Embryonic facial prominence (tissue), 1 donor: ENCODE results near the gene PRDM16.

Source experiments
- DNase-seq: peaks from one replicate; pipeline ENCODE4 v3.0.0-alpha.2; 2016; ENCODE audit errors: extremely low spot score

Gene PRDM16

DNA sequence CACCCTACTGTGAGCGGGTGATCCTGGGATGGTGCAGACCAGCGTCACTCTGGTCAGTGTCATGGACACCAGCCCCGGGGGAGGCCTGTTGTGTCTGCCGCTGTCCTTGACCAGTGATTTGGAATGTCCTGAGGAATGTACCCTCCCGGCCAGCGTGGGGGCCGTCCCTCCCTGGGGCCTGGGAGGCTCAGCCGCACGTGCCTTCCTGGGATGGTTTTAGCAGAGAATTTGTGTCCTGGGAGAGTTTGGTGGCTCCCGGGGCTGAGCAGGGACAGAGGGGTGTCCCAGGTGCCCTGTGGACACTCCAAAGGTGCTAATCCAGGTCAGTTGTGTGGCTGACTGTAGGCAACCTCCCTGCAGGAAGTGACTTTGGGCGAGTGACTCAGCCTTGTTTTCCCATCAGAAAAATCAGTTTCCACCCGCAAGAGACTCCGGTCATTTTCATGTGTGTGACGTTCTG, 391.7 kb downstream of the PRDM16 start:
- no peak for DNase-seq

DNA sequence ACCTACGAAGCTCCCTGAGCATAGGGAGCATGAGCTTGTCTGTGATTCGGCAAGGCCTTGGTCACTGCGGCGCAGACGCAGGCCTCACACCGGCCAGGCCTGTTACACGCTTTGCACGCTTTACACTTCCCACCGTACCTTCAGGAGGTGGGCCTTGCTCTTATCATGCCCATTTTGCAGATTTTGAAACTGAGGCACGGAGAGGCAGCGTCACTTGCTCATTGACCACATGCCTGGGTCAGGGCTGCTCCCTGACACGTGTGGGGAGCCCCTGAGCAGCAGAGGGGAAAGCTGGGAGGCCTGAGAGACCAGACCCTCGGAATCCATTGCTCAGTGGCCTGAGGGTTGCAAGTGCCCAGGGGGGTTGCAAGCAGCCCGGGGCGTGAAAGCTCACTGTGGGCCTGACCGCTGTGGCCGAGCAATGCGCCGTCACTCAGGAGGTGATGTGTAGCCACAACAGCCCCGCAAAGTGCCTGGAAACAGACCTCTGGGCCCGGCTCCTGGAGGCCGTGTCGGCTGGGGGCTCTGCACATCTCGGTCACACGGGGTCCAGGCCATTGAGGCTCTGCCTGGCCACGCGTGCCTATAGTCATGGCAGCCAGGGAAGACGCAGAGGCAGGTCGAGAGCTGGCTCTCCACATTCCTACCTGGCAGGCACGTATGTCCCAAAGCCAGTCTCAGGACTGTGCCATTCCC, 392.4 kb downstream of the PRDM16 start:
- no peak for DNase-seq

DNA sequence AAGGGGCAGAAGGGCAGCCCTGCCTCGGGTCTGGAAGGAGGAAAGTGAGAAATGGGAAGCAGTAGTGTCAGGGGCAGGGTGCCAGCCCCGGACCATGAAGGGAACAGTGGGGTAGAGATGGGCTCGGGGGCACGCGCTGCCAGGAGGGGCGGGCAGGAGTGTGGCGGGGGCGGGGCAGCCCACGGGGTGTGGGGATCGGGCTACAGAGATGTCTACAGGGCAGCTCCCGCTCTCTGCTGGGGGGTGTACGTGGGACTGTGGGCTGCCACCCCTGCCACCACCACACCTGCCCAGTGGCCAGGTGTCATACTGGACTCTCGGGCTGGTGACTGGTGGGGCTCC, 392.9 kb downstream of the PRDM16 start:
- no peak for DNase-seq

DNA sequence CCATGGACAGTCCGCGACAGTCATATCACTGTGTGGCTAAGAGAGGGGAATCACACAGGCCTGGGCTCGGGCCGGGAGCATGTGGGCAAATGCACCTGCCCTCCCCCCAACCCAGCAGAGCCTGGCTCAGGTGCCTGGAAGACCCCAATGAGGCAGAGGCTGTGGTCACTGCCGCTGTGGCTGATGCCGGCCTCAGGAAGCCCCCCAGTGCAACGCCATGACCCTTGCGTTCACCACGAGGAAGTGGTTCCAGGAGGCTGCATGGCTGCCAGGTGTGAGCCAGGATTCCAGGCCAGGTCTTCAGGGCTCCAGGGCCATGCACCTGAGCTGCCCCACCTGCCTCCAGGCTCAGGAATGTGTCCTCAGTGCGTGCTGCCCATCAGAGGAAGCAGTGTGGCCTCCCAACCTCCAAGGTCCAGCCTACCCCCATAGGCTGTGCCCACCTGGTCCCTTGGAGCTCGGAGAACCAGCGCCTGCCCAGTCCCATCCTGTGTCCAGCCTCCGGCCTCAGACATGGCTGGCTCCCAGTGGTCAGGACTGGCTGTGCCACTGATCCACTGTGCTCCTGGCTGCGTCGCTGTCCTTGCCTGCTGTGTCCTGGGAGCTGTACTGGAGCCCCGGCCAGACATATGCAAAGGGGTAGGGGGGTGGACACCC, 393.5 kb downstream of the PRDM16 start:
- no peak for DNase-seq

DNA sequence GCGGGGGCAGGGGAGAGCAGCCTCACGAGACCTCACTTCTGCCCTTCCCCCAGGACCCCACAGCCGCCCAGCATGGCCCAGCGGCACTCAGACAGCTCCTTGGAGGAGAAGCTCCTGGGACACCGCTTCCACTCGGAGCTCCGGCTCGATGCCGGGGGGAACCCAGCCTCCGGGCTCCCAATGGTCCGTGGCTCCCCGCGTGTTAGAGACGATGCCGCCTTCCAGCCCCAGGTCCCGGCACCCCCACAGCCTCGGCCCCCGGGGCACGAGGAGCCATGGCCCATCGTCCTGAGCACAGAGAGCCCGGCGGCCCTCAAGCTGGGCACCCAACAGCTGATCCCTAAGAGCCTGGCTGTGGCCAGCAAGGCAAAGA, 394.0 kb downstream of the PRDM16 start:
- no peak for DNase-seq

DNA sequence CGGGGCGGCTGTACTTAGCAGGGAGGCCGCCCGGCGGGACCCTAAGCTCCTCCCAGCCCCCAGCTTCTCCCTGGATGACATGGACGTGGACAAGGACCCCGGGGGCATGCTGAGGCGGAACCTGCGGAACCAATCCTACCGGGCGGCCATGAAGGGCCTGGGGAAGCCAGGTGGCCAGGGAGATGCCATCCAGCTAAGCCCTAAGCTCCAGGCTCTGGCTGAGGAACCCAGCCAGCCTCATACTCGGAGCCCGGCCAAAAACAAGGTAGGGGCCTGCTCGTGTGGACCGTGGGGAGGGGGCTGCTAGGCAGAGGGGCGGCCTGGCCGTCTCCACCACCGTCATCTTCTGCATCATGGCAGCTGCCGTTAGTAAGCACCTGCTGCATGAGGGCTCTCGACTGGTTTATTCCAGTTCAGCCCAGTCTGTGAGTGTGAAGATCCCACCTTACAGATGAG, 394.4 kb downstream of the PRDM16 start:
- DNase-seq = no peak

DNA sequence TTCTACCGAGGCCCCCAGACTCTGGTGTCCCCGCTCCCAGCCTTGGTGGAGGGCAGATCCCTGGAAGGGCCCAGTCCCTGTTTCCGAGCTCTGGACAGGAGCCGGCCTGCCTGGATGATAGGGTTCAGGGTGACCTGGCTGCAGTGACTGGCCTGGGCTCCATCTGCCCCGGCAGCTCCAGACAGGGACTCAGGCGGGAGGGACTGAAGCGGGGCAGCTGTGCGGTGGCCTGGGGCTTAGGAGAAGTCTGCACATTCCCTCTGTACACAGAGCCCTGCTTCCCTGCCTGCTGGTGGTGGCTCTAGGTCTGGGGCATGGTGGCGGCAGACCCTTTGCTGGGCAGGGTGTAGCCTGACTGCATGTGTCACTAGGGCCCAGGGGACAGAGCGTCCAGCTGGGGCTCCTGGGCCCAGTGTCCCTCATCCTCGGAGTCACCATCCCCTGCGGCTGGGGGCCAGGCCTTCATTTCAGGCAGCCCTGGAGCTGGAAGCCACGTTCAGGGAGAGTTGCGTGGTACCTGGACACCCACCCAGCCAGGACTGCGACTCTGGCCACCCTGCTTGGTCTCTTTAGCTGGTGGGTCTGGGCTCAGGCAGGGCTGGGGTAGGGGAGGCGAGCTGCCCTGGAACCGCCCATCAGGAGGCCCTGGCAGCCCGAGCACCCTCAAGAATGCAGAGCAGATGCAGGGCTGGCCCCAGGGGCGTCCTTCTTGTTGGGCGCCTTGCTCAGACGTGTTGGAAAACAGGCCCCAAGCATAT, 395.1 kb downstream of the PRDM16 start:
- DNase-seq = no peak

DNA sequence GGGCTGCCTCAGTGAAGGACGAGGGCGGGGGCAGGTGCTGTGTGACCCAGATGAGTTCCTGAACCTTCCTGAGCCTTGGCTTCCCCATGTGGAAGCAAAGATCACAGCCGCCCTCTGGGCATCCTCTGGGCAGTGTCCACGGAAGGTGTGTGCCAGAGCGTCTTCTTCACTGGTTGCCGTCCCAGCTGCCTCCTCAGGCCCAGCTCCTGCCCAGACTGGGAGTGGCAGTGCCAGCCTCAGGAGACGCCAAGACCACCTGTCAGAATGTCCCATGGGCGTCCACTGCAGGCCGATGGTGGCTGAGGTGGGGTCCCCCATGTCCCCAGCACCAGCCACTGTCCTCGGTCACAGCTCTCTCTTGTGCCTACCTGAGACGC, 395.6 kb downstream of the PRDM16 start:
- DNase-seq = no peak

DNA sequence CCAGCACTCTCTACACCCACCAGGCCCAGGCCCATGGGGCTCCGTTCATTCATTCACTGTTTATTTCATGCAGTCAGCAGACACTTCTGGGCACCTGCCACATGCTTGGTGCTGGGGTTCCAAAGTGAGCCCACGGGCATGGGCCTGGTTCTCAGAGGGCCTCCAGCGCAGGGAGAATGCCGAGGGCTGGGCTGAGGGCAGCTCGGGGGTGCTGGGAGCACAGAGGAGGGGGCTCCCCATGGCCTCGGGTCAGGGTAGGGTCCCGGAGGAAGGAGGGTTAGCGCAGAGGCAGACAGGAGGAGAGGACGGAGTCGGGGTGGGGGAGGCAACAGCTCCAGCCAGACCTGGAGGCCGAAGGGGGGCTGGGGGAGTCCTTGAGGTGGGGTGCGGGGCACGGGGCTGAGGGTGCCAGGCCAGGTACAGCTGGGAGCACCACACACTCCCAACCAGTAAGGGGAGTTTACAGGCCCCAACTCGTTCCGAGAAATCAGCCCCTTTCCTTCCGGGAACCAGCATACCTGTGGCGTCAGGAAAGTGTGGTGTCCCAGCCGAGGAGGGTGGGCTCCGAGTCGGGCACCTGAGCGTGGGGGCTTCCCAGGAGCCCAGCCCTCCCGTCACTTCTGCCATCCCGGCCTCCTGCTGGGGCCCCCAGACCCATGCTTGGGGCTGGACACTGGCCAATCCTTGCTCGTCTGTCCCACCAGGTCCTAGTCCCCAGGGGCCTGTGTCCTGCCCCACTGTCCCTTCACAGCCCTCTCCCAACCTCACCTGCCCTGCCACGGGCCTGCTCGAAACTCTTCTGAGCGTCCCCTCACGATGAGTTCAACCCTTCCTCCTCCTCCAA, 396.3 kb downstream of the PRDM16 start:
- no peak for DNase-seq

DNA sequence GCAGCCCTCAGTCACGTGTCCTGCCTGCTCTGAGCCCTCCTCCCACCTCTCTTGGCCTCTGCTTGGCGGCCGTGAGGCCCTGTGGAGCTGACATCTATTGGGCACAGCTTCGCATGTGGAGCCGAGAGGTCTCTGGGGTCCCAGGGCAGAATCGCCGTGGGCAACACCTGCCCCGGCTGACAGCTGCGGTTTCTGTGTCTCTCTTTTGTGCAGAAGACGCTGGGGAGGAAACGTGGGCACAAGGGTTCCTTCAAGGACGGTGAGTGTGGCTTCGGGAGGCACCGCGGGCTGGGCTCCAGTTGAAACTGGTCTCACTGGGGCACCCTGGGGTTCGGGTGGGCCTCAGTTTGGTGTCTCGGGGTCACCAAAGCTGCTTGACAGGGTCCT, 396.9 kb downstream of the PRDM16 start:
- DNase-seq = no peak

DNA sequence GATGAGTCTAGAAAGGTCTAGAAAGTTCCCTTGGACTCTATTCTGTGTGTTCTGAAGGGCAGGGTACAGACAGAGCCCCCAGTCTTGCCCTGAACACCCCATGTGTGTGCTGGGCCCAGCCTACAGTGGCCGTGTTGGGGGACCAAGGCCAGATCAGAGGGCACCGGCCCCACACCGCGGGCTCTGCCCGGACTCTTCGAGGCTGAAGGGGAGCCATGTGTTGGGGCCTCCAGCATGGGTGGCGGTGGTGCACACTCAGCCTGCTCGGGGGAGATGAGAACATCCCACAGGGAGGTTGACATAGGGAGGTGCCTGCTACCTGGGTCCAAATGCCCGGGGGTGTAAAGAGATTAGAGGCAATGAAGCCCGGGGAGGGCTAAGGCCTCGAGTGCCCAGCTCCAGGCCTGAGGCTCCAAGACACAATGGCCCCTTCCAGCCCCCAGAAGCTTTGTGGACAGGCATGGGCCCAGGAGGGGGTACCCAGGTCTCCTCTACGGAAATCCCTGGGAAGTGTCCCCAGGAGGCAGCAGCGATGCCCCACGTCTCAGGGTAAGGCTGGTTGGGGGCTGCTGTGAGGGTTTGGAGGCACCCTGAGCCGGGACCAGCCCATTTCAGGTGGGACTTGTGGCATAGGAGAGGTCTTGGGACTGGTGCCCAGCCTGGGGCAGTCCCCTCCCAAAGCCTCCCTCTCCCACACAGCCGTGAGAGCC, 397.5 kb downstream of the PRDM16 start:
- DNase-seq = no peak

DNA sequence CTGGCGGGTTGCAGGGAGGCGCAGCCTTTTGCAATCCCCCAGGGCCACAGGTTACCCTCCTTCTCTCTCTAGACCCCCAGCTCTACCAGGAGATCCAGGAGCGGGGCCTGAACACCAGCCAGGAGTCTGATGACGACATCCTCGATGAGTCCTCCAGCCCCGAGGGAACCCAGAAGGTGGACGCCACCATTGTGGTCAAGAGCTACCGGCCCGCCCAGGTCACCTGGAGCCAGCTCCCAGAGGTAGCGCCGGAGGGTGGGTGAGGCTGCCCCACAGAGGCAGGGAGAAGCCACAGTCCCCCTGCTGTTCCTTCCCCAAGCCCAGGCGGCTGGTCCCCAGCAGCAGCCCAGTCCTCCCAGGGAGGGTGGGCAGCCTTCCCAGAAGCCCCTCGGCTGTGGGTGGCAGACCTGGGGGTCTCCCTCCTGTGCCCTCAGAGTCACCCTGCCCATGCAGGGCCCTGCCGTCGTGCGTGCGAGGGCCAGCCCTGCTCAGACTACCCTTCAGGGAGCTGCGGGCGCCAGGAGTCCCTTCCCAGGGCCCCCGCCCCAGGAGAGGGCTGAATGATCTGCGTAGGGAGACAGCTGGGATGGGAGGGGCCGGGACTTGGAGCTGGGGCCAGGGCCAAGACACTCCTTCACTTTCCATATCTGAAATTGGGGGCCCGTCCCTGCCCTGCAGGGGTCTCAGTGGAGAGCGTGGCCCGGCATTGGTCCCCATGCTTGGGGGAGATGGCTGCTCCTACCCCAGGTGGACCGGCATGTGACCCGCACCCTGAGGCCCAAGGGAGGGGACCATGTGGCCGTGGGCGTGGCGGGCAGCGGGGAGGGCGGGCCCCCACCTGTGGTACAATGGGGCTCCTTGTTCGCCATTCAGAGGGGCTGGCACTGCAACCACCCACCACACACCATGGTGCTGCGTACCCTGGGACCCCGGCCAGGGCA, 398.4 kb downstream of the PRDM16 start:
- DNase-seq = no peak

DNA sequence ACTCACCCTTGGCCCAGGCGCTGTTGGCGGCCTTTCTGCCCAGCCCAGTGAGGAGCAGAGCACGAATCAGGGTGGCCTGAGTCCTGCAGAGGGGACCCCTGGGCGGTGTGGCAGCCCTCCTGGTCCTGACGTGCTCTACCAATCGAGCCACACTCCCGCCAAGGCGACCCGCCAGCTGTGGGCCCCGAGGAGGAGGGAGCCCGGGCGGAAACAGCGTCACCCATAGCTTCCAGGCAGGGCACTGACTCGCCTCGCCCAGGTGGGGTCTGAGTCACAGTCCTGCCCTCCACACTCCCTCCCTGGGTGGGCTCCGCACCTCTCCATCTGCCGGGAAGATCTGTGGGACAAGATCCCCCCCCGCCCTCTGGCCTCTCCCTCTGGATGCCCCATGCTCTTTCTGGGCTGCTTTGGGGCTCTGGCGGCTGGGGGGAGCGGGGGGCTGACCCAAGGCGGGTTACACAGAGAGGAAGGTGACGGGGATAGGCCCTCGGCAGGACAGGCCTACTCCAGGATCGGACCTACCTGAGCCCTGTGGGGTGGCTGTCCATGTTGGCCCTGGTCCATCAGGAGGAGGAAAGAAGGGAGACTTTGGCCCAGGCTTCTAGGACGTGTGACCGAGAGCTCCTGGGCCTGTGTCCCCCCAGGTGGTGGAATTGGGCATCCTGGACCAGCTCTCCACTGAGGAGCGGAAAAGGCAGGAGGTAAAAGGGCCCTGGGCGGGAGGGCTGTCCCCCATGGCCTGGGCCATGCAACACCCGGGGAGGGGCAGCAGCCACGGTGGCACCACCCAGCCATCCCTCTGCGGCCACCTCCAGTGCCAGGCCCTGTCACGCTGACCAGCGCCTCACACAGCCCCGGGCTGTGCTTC, 399.5 kb downstream of the PRDM16 start:
- no peak for DNase-seq

DNA sequence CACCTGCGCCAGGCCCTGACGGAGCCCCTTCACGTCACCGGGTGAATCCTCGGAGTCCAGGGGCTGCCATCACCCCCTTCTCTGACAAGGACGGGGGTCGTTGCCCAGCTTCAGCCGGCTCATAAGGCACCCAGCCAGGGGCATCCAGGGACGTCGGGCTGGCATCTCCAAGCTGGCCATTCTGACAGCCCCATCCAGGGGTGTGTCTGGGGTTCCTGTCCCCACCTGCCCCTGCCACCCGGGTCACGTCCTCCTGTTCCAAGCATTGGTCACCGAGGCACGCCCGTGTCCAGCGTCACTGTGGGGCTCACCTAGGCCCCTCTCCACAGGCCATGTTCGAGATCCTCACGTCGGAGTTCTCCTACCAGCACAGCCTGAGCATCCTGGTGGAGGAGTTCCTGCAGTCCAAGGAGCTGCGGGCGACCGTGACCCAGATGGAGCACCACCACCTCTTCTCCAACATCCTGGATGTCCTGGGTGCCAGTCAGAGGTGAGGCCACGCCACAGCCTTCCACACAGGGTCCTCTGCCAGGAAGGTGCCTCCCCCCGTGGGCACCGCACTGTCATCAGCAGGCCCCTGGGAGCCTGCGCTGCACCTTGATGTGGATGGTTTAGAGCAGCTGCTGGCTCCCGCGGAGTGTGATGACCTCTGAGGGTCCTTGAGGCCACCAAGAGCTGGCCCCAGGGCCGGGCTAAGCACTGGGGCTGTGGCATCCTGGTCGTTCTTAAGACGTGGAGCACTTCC, 400.3 kb downstream of the PRDM16 start:
- DNase-seq = no peak

DNA sequence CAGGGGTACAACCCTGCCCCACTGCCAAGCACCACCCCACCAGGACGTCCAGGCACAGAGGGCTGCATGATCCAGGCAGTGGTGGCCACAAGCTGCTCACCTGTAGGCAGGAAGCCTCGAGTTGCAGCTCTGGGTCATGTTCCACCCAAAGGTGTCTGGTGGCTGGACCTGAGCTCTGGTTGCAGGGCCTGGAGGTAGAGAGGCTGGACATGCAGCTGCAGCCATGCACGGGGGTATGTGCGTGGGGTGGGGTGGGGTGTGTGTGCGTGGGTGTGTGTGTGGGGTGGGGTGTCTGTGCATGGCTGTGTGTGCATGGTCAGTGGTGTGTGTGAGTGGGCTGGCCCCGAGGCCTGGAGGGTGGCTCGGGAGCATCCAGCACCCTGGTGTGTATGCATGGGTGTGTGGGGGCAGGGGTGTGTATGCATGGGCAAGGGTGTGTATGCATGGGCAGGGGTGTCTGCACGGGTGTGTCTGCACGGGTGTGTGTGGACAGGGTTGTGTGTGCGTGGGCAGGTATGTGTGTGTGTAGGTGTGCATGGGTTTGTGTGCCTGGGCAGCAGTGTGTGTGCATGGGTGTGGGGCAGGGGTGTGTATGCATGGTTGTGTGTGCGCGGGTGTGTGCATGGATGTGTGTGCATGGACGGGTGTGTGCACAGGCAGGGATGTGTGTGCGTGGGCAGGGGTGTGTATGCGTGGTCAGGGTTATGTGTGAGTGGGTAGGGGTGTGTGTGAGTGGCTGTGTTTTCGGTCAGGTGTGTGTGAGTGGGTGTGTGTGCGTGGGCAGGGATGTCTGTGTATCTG, 401.0 kb downstream of the PRDM16 start:
- no peak for DNase-seq

DNA sequence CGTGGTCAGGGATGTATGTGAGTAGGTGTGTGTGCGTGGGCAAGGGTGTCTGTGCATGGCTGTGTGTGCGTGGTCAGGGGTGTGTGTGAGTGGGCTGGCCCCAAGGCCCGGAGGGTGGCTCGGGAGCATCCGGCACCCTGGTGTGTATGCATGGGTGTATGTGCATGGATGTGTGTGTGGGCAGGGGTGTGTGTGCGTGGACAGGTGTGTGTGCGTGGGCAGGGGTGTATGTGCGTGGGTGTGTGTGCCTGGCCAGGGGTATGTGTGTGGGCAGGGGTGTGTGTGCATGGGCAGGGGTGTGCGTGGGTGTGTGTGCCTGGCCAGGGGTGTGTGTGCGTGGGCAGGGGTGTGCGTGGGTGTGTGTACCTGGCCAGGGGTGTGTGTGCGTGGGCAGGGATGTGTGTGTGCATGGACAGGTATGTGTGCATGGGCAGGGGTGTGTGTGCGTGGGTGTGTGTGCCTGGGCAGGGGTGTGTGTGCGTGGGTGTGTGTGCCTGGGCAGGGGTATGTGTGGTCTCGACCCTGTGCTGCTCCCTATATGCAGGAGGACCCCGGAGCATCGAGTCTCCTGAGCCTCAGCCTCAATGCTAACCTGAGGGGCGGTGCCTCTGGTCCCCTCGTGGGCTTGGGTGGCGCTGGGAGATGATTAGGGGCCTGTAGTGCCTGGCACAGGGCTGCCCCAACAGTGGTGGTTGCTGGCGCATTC, 401.8 kb downstream of the PRDM16 start:
- no peak for DNase-seq
